ENCODE data around the gene MAN1A1. TPM values are rescaled to one million over a fixed set of nuclear protein-coding genes. Genes with fewer than 3 reads are reported as not detected.

MAN1A1 gene
- total RNA-seq, 4 donors from 2014 or later, result 210 to 247 (median 229) TPM

DNA sequence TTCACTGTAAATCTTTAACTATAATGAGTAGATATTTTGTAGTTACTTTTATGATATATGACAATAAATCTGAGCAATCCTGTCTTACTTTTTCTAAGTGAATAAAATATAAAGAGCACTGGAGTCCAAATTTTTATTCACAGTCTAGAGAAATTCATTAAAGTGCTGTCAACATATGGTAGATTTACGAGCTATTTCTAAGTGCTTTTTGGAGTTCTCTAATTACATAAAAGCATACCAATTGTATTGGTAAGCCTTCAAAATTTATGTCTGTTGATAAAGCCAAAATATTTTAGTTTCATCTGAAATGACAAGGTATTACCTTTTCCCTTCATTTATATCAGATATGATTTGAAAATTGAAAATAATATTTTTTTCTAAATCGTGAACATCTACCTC, 75.4 kb downstream of the MAN1A1 start:
- no peak for DNase-seq (ENCODE audit: low spot score)
- ATAC-seq (ENCODE audit: low FRiP score), result no peak
- TF ChIP-seq, protein P1, sequence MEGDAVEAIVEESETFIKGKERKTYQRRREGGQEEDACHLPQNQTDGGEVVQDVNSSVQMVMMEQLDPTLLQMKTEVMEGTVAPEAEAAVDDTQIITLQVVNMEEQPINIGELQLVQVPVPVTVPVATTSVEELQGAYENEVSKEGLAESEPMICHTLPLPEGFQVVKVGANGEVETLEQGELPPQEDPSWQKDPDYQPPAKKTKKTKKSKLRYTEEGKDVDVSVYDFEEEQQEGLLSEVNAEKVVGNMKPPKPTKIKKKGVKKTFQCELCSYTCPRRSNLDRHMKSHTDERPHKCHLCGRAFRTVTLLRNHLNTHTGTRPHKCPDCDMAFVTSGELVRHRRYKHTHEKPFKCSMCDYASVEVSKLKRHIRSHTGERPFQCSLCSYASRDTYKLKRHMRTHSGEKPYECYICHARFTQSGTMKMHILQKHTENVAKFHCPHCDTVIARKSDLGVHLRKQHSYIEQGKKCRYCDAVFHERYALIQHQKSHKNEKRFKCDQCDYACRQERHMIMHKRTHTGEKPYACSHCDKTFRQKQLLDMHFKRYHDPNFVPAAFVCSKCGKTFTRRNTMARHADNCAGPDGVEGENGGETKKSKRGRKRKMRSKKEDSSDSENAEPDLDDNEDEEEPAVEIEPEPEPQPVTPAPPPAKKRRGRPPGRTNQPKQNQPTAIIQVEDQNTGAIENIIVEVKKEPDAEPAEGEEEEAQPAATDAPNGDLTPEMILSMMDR (IDR thresholded peaks at IDR 0.05), result no peak

DNA sequence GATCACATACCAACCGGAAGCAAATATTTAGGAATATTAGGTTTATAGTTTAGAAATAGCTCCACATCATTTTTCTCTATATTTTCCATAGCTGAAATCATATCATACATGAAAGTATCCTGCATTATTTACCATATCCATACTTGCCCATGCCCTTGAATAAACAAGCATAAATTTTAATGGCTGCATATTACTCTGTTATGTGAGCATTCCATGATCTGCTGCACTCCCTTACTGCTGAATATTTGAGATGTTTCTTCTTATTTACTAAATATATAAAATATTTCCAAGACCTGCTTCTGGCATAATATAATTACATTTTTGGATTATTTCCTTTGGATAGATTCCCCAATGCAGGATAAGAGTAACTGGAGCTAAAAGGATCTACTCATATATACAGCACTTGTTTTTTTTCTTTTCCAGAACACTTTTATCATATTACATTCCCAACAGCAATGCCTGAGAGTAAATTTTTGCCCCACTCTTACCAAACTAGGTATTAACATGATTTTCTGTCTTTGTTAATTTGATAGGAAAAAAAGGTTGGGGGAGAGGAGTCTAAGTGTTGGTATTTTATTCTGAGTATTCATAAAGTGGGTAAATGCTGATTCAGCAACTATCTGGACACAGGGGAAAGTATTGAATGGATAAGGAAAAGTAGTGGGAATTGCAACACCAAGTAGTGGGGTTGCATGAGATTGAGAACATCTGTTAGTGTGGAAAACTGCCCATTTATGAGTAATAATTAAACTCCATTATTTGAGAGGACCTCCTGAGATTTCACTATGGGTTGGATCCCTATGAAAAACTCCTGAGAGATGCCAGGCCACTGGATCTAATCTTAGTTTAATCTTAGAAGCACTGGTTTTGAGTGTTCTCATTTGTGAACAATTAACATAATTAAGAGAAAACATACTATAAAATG, 76.0 kb downstream of the MAN1A1 start:
- no peak for DNase-seq (ENCODE audit: low spot score)
- TF ChIP-seq, protein P1 (IDR thresholded peaks at IDR 0.05), result no peak
- ATAC-seq (ENCODE audit: low FRiP score), result peak; percentile 68

DNA sequence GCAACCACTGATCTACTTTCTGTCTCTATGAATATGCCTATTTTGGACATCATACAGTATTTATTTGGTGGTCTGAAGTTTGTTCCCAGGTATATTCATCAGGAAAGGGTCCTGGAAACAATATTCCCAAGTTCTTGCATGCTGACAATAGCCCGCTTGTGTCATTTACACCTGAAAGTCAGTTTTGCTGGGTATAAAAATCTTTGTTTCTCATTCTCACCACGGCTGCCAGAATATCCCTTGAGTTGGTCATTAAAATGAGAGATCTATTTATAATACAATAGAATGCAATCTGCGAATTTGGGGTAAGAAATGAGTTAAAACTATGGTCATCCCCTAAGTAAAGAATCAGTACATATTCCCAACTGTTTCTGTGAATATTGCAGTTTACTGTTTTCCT, 79.0 kb downstream of the MAN1A1 start:
- TF ChIP-seq, protein P1 (IDR thresholded peaks at IDR 0.05), result no peak
- ATAC-seq (ENCODE audit: low FRiP score) (no peak), DNase-seq (ENCODE audit: low spot score) (no peak)

DNA sequence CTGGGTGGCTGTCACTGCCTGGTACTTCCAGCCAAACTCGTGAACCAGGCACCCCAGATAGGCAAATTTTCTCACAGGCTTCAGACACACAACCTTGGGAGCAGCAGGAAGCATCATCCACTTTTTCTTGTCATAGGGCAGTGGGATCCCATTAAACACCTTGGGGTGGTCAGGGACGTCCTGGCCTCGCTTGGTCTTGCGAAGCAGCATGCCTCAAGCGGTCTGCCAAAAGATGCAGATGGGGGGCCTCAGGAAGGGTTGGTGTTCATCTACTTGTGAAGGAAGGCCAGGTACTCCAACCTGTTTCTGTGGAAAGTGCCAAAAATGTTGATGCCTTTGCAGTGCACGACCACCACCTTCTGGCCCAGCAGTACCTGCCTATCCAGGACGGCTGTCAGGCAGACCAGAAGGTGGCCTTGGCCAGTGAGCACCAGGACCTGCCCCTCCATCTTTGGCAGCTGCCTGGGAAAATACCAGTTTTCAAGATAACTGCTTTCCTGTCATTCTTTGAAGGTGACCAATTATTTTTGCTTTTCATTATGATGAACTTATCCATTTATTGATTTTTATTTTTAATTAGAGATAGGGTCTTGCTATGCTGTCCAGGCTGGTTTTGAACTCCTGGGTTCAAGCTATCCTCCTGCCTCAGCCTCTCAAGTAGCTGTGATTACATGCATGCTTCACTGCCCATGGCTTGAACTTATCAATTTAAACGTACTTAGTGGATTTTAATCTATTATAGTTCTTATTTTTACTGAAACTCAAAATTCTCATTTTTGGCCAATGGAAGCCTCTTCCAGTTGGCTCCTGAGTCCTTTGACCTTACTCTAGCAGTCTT, 80.1 kb downstream of the MAN1A1 start:
- DNase-seq (ENCODE audit: low spot score), result no peak
- TF ChIP-seq, protein P1 (IDR thresholded peaks at IDR 0.05), result no peak
- ATAC-seq (ENCODE audit: low FRiP score), result no peak

DNA sequence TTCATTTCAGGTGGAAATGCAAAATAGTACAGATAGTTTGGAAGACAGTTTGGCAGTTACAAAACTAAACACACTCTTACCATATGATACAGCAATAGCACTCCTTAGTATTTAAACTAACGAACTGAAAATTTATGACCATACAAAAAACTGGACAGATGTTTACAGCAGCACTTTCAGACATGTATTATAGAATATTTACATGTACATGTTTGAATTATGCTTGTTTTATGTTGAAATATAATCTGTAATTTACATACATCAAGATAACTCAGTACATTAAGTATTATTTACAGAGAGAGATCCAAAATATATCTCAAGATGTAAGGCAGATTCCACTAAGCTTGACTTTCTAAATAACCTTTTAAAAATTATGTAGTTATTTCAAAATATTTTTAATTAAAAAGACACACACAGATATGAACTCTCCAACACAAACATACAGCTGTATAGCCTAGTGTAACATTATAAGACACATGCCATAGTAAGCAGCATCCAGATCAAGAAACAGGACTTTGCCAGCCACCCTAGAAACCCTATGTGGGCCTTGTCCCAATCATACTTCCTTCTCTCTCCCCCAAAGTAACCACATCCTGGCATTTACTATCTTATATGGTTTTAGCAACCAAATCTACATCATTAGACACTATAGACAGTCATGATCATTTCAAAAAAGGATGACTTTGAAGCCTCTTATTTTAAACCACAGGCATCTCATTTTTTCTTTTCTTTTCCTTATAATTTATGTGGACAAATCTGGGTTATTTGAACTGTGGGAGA, 82.2 kb downstream of the MAN1A1 start:
- TF ChIP-seq, protein P1 (IDR thresholded peaks at IDR 0.05), result no peak
- ATAC-seq (ENCODE audit: low FRiP score), result no peak
- DNase-seq (ENCODE audit: low spot score), result no peak

DNA sequence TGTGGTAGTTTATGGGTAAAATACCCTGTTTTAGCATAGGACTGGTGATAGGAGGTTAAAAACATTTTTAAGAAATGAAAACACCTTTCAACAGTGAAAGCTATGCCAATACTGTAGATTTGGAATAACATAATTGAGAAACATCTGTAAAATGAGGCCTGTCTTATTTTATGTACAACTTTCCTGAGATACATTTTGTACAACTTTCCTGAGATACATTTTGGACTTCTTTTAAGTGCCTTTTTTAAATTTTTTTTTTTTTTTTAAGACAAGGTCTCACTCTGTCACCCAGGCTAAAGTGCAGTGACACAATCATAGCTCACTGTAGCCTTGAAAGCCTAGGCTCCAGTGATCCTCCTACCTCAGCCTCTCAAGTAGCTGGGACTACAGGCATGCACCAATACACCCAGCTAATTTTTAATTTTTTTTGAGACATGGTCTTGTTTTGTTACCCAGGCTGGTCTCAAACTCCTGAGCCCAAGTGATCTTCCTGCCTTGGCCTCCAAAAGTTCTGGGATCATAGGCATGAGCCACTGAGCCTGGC, 84.6 kb downstream of the MAN1A1 start:
- no peak for ATAC-seq (ENCODE audit: low FRiP score)

More for the DNA sequence above, 84.6 kb downstream of the MAN1A1 start:
- no peak for DNase-seq (ENCODE audit: low spot score)
- TF ChIP-seq, protein P1 (IDR thresholded peaks at IDR 0.05), result no peak

All from omental fat pad (tissue), 4 donors.